SK-N-SH (cell line): Measurements from ENCODE around the gene TMEM214. TPM values are rescaled to one million over a fixed set of nuclear protein-coding genes. Genes with fewer than 3 reads are reported as not detected.
A peak's percentile ranks its signal among the peaks of the same experiment; 100 is the strongest.

Experiments
- CTCF ChIA-PET: fragments of 300-600, 350-600 bp; formaldehyde crosslinking; extraction: SDS; loops from one replicate; lab custom pipeline; 2021; lab: Yijun Ruan, JAX
- POLR2A ChIA-PET: fragments of 350-600 bp; sonication (Branson Sonifier 250); formaldehyde crosslinking; extraction: SDS; loops from one replicate; lab custom pipeline; 2020; ENCODE audit warnings: antibody characterized with exemption, inconsistent platforms; lab: Yijun Ruan, JAX
- DNase-seq: peaks from one replicate; pipeline ENCODE4 v3.0.0; 2012
- H2AFZ ChIP-seq: fragments of 200-600 bp; sonication (generic); 2 replicates; pipeline ENCODE4 v1.8.1; 2016; ENCODE audit warnings: antibody characterized with exemption, mild to moderate bottlenecking, low read depth
- H3F3A ChIP-seq: fragments of 200-600 bp; sonication (generic); replicated peaks from 2 replicates; pipeline ENCODE3; 2016; ENCODE audit warnings: antibody characterized with exemption, mild to moderate bottlenecking; ENCODE audit not compliant: insufficient read depth
- H3K27ac ChIP-seq, 2 experiments: fragments of 200-500 bp in 1 of 2; fragments of 200-600 bp in 1 of 2; sonication (Bioruptor generic) in 1 of 2; sonication (generic), shearing (Covaris generic) in 1 of 2; 2 replicates each; pipeline versions ENCODE4 v1.5.1 to v1.6.1; 2014 to 2016; ENCODE audit warnings: low read depth in 2 of 2, inconsistent platforms in 1 of 2, low read length in 1 of 2, mild to moderate bottlenecking in 1 of 2, mixed read lengths in 1 of 2
- H3K27me3 ChIP-seq: fragments of 200-600 bp; sonication (generic), shearing (Covaris generic); 2 replicates; pipeline ENCODE4 v1.6.1; 2016; ENCODE audit warnings: mixed run types; ENCODE audit not compliant: insufficient read depth
- H3K36me3 ChIP-seq, 2 experiments: fragments of 200-500 bp in 1 of 2; fragments of 200-600 bp in 1 of 2; sonication (Bioruptor generic) in 1 of 2; sonication (generic) in 1 of 2; replicated peaks in 1 of 2; 2 replicates each; pipeline versions ENCODE3 to v1.5.1; 2014 to 2016; ENCODE audit warnings: low read length in 1 of 2, mild to moderate bottlenecking in 1 of 2; ENCODE audit not compliant: insufficient read depth in 2 of 2, control insufficient read depth in 1 of 2
- H3K4me1 ChIP-seq, 2 experiments: fragments of 200-500 bp in 1 of 2; fragments of 200-600 bp in 1 of 2; sonication (Bioruptor generic) in 1 of 2; sonication (generic), shearing (Covaris generic) in 1 of 2; 2 replicates each; pipeline versions ENCODE4 v1.5.1 to v1.6.1; 2014 to 2016; ENCODE audit warnings: low read depth in 1 of 2, low read length in 1 of 2, mixed run types in 1 of 2; ENCODE audit not compliant: insufficient read depth in 2 of 2, control insufficient read depth in 1 of 2
- H3K4me2 ChIP-seq: fragments of 200-600 bp; sonication (generic), shearing (Covaris generic); 2 replicates; pipeline ENCODE4 v1.6.1; 2017; ENCODE audit warnings: mixed run types
- H3K4me3 ChIP-seq, 2 experiments: fragments of 200-500 bp in 1 of 2; fragments of 200-600 bp in 1 of 2; sonication (Bioruptor generic) in 1 of 2; sonication (generic), shearing (Covaris generic) in 1 of 2; 2 replicates each; pipeline versions ENCODE4 v1.5.1 to v1.8.1; 2014 to 2016; ENCODE audit warnings: low read depth in 2 of 2, inconsistent platforms in 1 of 2, low read length in 1 of 2, mild to moderate bottlenecking in 1 of 2, mixed read lengths in 1 of 2, moderate library complexity in 1 of 2
- H3K79me2 ChIP-seq: fragments of 200-600 bp; sonication (generic); 2 replicates; pipeline ENCODE4 v1.8.1; 2017; ENCODE audit warnings: mild to moderate bottlenecking; ENCODE audit not compliant: insufficient read depth
- H3K9ac ChIP-seq: fragments of 200-600 bp; sonication (generic); 2 replicates; pipeline ENCODE4 v1.6.1; 2017; ENCODE audit warnings: mixed run types
- H3K9me2 ChIP-seq: fragments of 200-600 bp; sonication (generic); 2 replicates; pipeline ENCODE4 v1.6.1; 2017; ENCODE audit warnings: mixed run types
- H3K9me3 ChIP-seq: fragments of 200-600 bp; sonication (generic); 2 replicates; pipeline ENCODE4 v1.6.1; 2017; ENCODE audit warnings: mixed run types, mild to moderate bottlenecking, moderate library complexity
- H4K20me1 ChIP-seq: fragments of 200-600 bp; sonication (generic); 2 replicates; pipeline ENCODE4 v1.6.1; 2017; ENCODE audit warnings: mild to moderate bottlenecking, mixed run types; ENCODE audit not compliant: insufficient read depth
- ELF1 ChIP-seq: IDR thresholded peaks from 2 replicates; pipeline ENCODE4 v1.4.0; 2012
- FOSL2 ChIP-seq: IDR thresholded peaks from 2 replicates; pipeline ENCODE4 v1.4.0; 2012; ENCODE audit warnings: low read depth, mild to moderate bottlenecking, moderate library complexity, borderline replicate concordance
- FOXM1 ChIP-seq: IDR thresholded peaks from 2 replicates; pipeline ENCODE4 v1.4.0; 2012; ENCODE audit warnings: low read depth, mild to moderate bottlenecking
- GATA2 ChIP-seq: sonication (generic); formaldehyde crosslinking; IDR thresholded peaks from 2 replicates; pipeline ENCODE4 v1.5.0; 2020; ENCODE audit warnings: mild to moderate bottlenecking, missing genetic modification reagents
- JUND ChIP-seq: IDR thresholded peaks from 2 replicates; pipeline ENCODE4 v1.4.0; 2012
- NFIC ChIP-seq: IDR thresholded peaks from 2 replicates; pipeline ENCODE4 v1.4.0; 2012; ENCODE audit warnings: borderline replicate concordance
- POLR2AphosphoS5 ChIP-seq: IDR thresholded peaks from 2 replicates; pipeline ENCODE4 v1.6.1; 2012; ENCODE audit warnings: low read depth, low read length
- RAD21 ChIP-seq: IDR thresholded peaks from 2 replicates; pipeline ENCODE4 v1.6.1; 2012; ENCODE audit warnings: mild to moderate bottlenecking, low read length
- TAF1 ChIP-seq: IDR thresholded peaks from 2 replicates; pipeline ENCODE4 v1.6.1; 2012; ENCODE audit warnings: low read depth, mild to moderate bottlenecking, low read length, moderate library complexity, borderline replicate concordance
- TCF12 ChIP-seq: IDR thresholded peaks from 2 replicates; pipeline ENCODE4 v1.4.0; 2012
- WGBS: methylation state at CpG from one replicate; pipeline ENCODE4 v1.1.6; 2017; ENCODE audit warnings: low lambda C conversion rate; 5-methylcytosine and 5-hydroxymethylcytosine counted together
- polyA plus RNA-seq, 3 experiments: library from polyadenylated mRNA; depleted of rRNA; stranded (reverse); fragments of >200 nt; gene quantifications; 2 replicates each; pipeline ENCODE4 v1.2.3, GENCODE V29; 2012
- TF ChIP-seq, protein P1 (sequence below): IDR thresholded peaks from 2 replicates; pipeline ENCODE4; 2012
- TF ChIP-seq, protein P2 (sequence below): fragments of 150-350 bp; IDR thresholded peaks from 2 replicates; pipeline ENCODE4 v1.6.1; 2017; ENCODE audit warnings: antibody characterized with exemption, low read length, low read depth, borderline replicate concordance
- TF ChIP-seq, protein P3 (sequence below): IDR thresholded peaks from 2 replicates; pipeline ENCODE4 v1.6.1; 2012; ENCODE audit warnings: mild to moderate bottlenecking, low read depth, low read length, moderate library complexity
- TF ChIP-seq, protein P4 (sequence below): IDR thresholded peaks from 2 replicates; pipeline ENCODE4 v1.4.0; 2012; ENCODE audit warnings: low read depth, borderline replicate concordance

Gene TMEM214
- polyA plus RNA-seq, 1 of the 3 experiments (the other 2 are of a cell fraction): 69.4 TPM

DNA sequence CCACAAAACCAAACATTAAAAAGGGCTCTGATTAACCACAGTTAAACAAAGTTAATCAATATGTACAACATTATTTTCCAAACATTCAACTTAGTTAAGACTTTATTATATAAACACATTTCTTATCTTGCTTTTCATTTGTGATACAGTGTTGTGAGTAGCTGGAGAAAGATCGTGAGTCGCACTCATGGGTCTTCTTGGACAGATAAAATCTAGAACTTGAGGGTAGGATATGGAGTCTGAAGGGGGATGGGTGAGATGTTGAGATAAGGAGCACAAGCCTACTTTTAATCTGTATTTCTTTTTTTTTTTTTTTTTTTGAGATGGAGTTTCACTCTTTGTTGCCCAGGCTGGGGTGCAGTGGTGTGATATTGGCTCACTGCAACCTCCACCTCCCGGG lies 22.6 kb upstream of the TMEM214 start:
- CTCF ChIA-PET: interaction anchor here (0.8 to 33.3 kb wide), 8 partner anchors 7 to 84 kb away, joined by 3 to 1017 read pairs (median 5); partner anchors contain the start of gene MAPRE3
- H4K20me1 ChIP-seq: no peaks in the 10 kb centered on the region
- H3F3A ChIP-seq: no peaks in the 10 kb centered on the region
- no peak overlapping the region for H3K27ac ChIP-seq
- no peak overlapping the region for H3K9ac ChIP-seq
- H3K79me2 ChIP-seq: no peaks in the 10 kb centered on the region
- peaks cover under 1 to 2% of the 10 kb centered on the region in 2 experiments; a peak in 1 of 4 replicates for H3K4me1 ChIP-seq
- H3K9me2 ChIP-seq: no peaks in the 10 kb centered on the region
- H3K9me3 ChIP-seq: no peaks in the 10 kb centered on the region
- TF ChIP-seq GATA2 (CRISPR knock-in tag) (no peak), FOXM1 (no peak), FOSL2 (0 out of 2 replicates have a peak, but pooled peaks have one; percentile 2), TAF1 (no peak), POLR2AphosphoS5 (no peak), JUND (0 out of 2 replicates have a peak, but pooled peaks have one; percentile 12), NFIC (peak; percentile 4; the same call in 1 of the 2 replicates), RAD21 (no peak), ELF1 (no peak), TCF12 (no peak; the same call in 1 of the 2 replicates)
- TF ChIP-seq, protein P1, sequence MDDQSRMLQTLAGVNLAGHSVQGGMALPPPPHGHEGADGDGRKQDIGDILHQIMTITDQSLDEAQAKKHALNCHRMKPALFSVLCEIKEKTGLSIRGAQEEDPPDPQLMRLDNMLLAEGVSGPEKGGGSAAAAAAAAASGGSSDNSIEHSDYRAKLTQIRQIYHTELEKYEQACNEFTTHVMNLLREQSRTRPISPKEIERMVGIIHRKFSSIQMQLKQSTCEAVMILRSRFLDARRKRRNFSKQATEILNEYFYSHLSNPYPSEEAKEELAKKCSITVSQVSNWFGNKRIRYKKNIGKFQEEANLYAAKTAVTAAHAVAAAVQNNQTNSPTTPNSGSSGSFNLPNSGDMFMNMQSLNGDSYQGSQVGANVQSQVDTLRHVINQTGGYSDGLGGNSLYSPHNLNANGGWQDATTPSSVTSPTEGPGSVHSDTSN: no peak
- TF ChIP-seq, protein P2, sequence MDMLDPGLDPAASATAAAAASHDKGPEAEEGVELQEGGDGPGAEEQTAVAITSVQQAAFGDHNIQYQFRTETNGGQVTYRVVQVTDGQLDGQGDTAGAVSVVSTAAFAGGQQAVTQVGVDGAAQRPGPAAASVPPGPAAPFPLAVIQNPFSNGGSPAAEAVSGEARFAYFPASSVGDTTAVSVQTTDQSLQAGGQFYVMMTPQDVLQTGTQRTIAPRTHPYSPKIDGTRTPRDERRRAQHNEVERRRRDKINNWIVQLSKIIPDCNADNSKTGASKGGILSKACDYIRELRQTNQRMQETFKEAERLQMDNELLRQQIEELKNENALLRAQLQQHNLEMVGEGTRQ: no peak
- TF ChIP-seq, protein P3, sequence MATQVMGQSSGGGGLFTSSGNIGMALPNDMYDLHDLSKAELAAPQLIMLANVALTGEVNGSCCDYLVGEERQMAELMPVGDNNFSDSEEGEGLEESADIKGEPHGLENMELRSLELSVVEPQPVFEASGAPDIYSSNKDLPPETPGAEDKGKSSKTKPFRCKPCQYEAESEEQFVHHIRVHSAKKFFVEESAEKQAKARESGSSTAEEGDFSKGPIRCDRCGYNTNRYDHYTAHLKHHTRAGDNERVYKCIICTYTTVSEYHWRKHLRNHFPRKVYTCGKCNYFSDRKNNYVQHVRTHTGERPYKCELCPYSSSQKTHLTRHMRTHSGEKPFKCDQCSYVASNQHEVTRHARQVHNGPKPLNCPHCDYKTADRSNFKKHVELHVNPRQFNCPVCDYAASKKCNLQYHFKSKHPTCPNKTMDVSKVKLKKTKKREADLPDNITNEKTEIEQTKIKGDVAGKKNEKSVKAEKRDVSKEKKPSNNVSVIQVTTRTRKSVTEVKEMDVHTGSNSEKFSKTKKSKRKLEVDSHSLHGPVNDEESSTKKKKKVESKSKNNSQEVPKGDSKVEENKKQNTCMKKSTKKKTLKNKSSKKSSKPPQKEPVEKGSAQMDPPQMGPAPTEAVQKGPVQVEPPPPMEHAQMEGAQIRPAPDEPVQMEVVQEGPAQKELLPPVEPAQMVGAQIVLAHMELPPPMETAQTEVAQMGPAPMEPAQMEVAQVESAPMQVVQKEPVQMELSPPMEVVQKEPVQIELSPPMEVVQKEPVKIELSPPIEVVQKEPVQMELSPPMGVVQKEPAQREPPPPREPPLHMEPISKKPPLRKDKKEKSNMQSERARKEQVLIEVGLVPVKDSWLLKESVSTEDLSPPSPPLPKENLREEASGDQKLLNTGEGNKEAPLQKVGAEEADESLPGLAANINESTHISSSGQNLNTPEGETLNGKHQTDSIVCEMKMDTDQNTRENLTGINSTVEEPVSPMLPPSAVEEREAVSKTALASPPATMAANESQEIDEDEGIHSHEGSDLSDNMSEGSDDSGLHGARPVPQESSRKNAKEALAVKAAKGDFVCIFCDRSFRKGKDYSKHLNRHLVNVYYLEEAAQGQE: no peak
- TF ChIP-seq, protein P4, sequence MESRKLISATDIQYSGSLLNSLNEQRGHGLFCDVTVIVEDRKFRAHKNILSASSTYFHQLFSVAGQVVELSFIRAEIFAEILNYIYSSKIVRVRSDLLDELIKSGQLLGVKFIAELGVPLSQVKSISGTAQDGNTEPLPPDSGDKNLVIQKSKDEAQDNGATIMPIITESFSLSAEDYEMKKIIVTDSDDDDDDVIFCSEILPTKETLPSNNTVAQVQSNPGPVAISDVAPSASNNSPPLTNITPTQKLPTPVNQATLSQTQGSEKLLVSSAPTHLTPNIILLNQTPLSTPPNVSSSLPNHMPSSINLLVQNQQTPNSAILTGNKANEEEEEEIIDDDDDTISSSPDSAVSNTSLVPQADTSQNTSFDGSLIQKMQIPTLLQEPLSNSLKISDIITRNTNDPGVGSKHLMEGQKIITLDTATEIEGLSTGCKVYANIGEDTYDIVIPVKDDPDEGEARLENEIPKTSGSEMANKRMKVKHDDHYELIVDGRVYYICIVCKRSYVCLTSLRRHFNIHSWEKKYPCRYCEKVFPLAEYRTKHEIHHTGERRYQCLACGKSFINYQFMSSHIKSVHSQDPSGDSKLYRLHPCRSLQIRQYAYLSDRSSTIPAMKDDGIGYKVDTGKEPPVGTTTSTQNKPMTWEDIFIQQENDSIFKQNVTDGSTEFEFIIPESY: no peak
- no peak overlapping the region for H2AFZ ChIP-seq
- DNase-seq: no peak
- H3K27me3 ChIP-seq: no peaks in the 10 kb centered on the region
- no peak overlapping the region for H3K4me2 ChIP-seq
- POLR2A ChIA-PET: interaction anchor here (0.6 kb wide), 1 partner anchor 391 kb away, joined by 3 read pairs; no protein-coding TSS in a partner anchor
- WGBS: 71% methylated on average over 3 of the region's 3 CpGs
- no peak overlapping the region for H3K4me3 ChIP-seq
- H3K36me3 ChIP-seq: no peaks in the 10 kb centered on the region
